Thoracic aorta (tissue), 2 donors: ENCODE measurements around the gene TSPAN4. TPM values are rescaled to one million over a fixed set of nuclear protein-coding genes. Genes with fewer than 3 reads are reported as not detected.

ENCODE experiments used
- ATAC-seq: fragments of 150-250 bp; one replicate; pipeline ENCODE4 v1.8.0; 2017; ENCODE audit warnings: low read depth; ENCODE audit not compliant: insufficient number of reproducible peaks, low FRiP score
- DNase-seq: peaks from one replicate; pipeline ENCODE4 v3.0.0-alpha.2; 2020; ENCODE audit warnings: low spot score
- H3K27ac ChIP-seq, 2 donors: fragments of 200-600 bp; sonication (generic); 1 replicate in 1 of 2; 2 replicates in 1 of 2; pipeline ENCODE4 v1.5.1; 2016; ENCODE audit warnings: mild to moderate bottlenecking in 2 of 2, moderate library complexity in 2 of 2
- H3K27me3 ChIP-seq: fragments of 200-600 bp; sonication (generic); replicated peaks from 2 replicates; pipeline ENCODE4 v1.6.0; 2016; ENCODE audit warnings: mild to moderate bottlenecking; ENCODE audit not compliant: insufficient read depth
- H3K36me3 ChIP-seq: fragments of 200-600 bp; sonication (generic); one replicate; pipeline ENCODE4 v1.5.1; 2016
- H3K4me1 ChIP-seq, 2 donors: fragments of 200-600 bp; sonication (generic); 1 replicate in 1 of 2; 2 replicates in 1 of 2; pipeline versions ENCODE4 v1.5.1 to v1.6.0; 2016; ENCODE audit warnings: low read depth in 2 of 2, mild to moderate bottlenecking in 1 of 2; ENCODE audit not compliant: control insufficient read depth in 1 of 2
- H3K4me3 ChIP-seq: fragments of 200-600 bp; sonication (generic); 2 replicates; pipeline ENCODE4 v1.5.1; 2016; ENCODE audit warnings: mild to moderate bottlenecking
- H3K9me3 ChIP-seq: fragments of 200-600 bp; sonication (generic); 2 replicates; pipeline ENCODE4 v1.5.1; 2016
- CTCF ChIP-seq: fragments of 200-600 bp; sonication (generic); IDR thresholded peaks from one replicate; pipeline ENCODE4 v1.5.1; 2019; ENCODE audit warnings: antibody characterized with exemption
- total RNA-seq, 2 donors: library from RNA; depleted of rRNA; stranded (reverse); fragments of >200 nt; gene quantifications; one replicate each; pipeline versions ENCODE4 v1.1.0 to v1.2.3, GENCODE V29; 2016

Gene TSPAN4
- total RNA-seq, 2 donors from 2014 or later: 55.5 to 107 TPM

GRCh38 chr11:862696-863022 is 20.0 kb downstream of the TSPAN4 start:
- peaks cover 0 to 7% of the 10 kb centered on the region in 2 donors for H3K4me1 ChIP-seq
- no peak for DNase-seq
- no peak overlapping the region for H3K4me3 ChIP-seq
- H3K27ac ChIP-seq: no peak overlapping the region
- no peaks in the 10 kb centered on the region for H3K27me3 ChIP-seq
- no peaks in the 10 kb centered on the region for H3K9me3 ChIP-seq
- peaks cover 6% of the 10 kb centered on the region for H3K36me3 ChIP-seq
- no peak for ATAC-seq
- no peak for TF ChIP-seq CTCF

- no peaks in the 10 kb centered on the region for H3K27me3 ChIP-seq
- DNase-seq (no peak), ATAC-seq (no peak)
- TF ChIP-seq CTCF: no peak
- H3K9me3 ChIP-seq: no peaks in the 10 kb centered on the region
- H3K27ac ChIP-seq: no peak overlapping the region
- peaks cover 6% of the 10 kb centered on the region for H3K36me3 ChIP-seq
- H3K4me1 ChIP-seq: peaks cover 0 to 7% of the 10 kb centered on the region in 2 donors
- no peak overlapping the region for H3K4me3 ChIP-seq
Observed at GRCh38 chr11:863023-863909, 20.6 kb downstream of the TSPAN4 start.

- no peak overlapping the region for H3K4me3 ChIP-seq
- no peaks in the 10 kb centered on the region for H3K27me3 ChIP-seq
- H3K9me3 ChIP-seq: no peaks in the 10 kb centered on the region
- peaks cover 6% of the 10 kb centered on the region for H3K36me3 ChIP-seq
- TF ChIP-seq CTCF: no peak
- H3K27ac ChIP-seq: no peak overlapping the region
- ATAC-seq: no peak
- DNase-seq: no peak
- H3K4me1 ChIP-seq: peaks cover 0 to 7% of the 10 kb centered on the region in 2 donors
Observed at GRCh38 chr11:863910-864827, 21.5 kb downstream of the TSPAN4 start.

GRCh38 chr11:864898-865297 is 22.2 kb downstream of the TSPAN4 start:
- no peak overlapping the region for H3K4me3 ChIP-seq
- H3K9me3 ChIP-seq: no peaks in the 10 kb centered on the region
- DNase-seq (no peak), ATAC-seq (no peak)
- H3K36me3 ChIP-seq: peaks cover 6% of the 10 kb centered on the region
- peaks cover 0 to 1% of the 10 kb centered on the region in 2 donors for H3K4me1 ChIP-seq
- H3K27ac ChIP-seq: no peak overlapping the region
- TF ChIP-seq CTCF: no peak
- no peaks in the 10 kb centered on the region for H3K27me3 ChIP-seq
